Neural cell (in vitro differentiated cells): ENCODE data around the gene CLN6.

ENCODE experiments used
- CTCF ChIP-seq: fragments of 450-650 bp; IDR thresholded peaks from 2 replicates; pipeline ENCODE4 v1.5.1; 2014; ENCODE audit warnings: antibody characterized with exemption, mild to moderate bottlenecking, moderate library complexity; ENCODE audit not compliant: poor library complexity, severe bottlenecking
- EP300 ChIP-seq: fragments of 450-650 bp; conservative IDR thresholded peaks from 2 replicates; pipeline ENCODE4 v1.6.1; 2014; ENCODE audit warnings: antibody characterized with exemption, mild to moderate bottlenecking, moderate library complexity; ENCODE audit not compliant: poor library complexity, severe bottlenecking
- EZH2 ChIP-seq: fragments of 200-600, 300-800 bp; shearing (Covaris generic), sonication (generic); IDR thresholded peaks from 2 replicates; pipeline ENCODE4 v1.6.1; 2014; ENCODE audit warnings: antibody characterized with exemption, low read length, borderline replicate concordance, mild to moderate bottlenecking; ENCODE audit not compliant: insufficient read depth, poor library complexity, severe bottlenecking
- MXI1 ChIP-seq: fragments of 450-650 bp; conservative IDR thresholded peaks from 2 replicates; pipeline ENCODE4 v1.6.1; 2014; ENCODE audit warnings: antibody characterized with exemption, mild to moderate bottlenecking; ENCODE audit not compliant: poor library complexity, severe bottlenecking
- POLR2AphosphoS5 ChIP-seq: IDR thresholded peaks from 2 replicates; pipeline ENCODE4 v1.6.1; 2012
- RAD21 ChIP-seq: fragments of 450-650 bp; conservative IDR thresholded peaks from 2 replicates; pipeline ENCODE4 v1.6.1; 2014; ENCODE audit warnings: antibody characterized with exemption, mild to moderate bottlenecking, moderate library complexity
- SMC3 ChIP-seq: fragments of 450-650 bp; conservative IDR thresholded peaks from 2 replicates; pipeline ENCODE4 v1.6.1; 2014; ENCODE audit warnings: antibody characterized with exemption, mild to moderate bottlenecking, moderate library complexity; ENCODE audit not compliant: poor library complexity
- TAF1 ChIP-seq: IDR thresholded peaks from 2 replicates; pipeline ENCODE4 v1.6.1; 2012; ENCODE audit warnings: low read depth
- TF ChIP-seq, protein P1 (sequence below): IDR thresholded peaks from 2 replicates; pipeline ENCODE4 v1.6.1; 2012; ENCODE audit warnings: borderline replicate concordance

DNA sequence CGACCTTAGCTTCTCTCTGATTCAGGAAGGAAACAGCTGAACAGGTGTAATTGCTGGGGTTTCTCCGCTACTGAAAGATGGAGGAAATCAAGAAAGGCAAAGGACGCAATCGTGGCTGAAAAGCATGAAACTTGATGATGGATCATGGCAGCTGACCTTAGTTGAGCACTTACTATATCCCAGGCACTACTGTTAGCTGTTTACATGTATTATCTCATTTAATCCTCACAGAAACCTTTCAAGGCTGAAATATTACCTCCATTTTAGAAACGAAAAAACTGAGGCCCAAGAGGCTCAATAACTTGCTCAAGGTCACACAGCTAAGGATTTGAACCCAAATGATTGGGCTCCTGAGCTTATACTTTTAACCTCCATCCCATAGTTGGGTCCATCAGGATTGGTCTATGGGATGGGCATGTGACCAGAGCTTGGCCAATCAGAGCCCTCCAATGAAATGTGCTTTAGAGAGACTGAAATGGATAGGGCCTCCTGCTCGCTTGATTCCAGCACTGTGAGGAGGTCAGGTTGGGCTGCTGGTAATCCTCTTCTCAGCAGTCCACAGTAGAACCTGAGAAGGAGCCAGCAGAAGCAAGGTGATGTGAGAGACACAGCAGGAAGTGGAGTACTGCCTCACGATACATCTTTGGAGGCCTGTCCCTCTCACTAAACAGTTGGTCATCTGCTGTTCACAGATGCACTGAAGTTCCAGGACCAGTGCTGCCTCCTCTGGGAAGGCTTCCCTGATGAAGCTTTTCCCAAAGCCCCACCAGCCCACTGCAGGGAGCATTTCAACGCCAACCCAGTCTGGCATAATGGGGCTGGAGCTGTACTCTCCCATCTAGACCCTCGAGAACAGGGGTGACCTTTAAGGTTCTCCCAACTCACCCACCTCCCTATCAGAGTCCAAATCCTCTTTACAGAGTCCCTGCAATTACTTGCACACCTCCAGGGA, 10.4 kb downstream of the CLN6 start:
- TF ChIP-seq POLR2AphosphoS5, result no peak
- no peak for TF ChIP-seq TAF1
- no peak for TF ChIP-seq CTCF
- TF ChIP-seq EP300, result no peak
- TF ChIP-seq MXI1, result no peak
- TF ChIP-seq, protein P1, sequence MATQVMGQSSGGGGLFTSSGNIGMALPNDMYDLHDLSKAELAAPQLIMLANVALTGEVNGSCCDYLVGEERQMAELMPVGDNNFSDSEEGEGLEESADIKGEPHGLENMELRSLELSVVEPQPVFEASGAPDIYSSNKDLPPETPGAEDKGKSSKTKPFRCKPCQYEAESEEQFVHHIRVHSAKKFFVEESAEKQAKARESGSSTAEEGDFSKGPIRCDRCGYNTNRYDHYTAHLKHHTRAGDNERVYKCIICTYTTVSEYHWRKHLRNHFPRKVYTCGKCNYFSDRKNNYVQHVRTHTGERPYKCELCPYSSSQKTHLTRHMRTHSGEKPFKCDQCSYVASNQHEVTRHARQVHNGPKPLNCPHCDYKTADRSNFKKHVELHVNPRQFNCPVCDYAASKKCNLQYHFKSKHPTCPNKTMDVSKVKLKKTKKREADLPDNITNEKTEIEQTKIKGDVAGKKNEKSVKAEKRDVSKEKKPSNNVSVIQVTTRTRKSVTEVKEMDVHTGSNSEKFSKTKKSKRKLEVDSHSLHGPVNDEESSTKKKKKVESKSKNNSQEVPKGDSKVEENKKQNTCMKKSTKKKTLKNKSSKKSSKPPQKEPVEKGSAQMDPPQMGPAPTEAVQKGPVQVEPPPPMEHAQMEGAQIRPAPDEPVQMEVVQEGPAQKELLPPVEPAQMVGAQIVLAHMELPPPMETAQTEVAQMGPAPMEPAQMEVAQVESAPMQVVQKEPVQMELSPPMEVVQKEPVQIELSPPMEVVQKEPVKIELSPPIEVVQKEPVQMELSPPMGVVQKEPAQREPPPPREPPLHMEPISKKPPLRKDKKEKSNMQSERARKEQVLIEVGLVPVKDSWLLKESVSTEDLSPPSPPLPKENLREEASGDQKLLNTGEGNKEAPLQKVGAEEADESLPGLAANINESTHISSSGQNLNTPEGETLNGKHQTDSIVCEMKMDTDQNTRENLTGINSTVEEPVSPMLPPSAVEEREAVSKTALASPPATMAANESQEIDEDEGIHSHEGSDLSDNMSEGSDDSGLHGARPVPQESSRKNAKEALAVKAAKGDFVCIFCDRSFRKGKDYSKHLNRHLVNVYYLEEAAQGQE, result no peak
- TF ChIP-seq EZH2, result no peak
- TF ChIP-seq SMC3, result no peak
- TF ChIP-seq RAD21, result no peak
